GM21737 (cell line): ENCODE results near the gene OSBPL9.
A peak's percentile ranks its signal among the peaks of the same experiment; 100 is the strongest.

Source experiments
- ATAC-seq: cut with Tn5 transposase; IDR thresholded peaks from one replicate; pipeline ENCODE4 v1.9.1; 2021; ENCODE audit warnings: mild to moderate bottlenecking, moderate library complexity; ENCODE audit not compliant: unreplicated experiment

Gene OSBPL9

GRCh38 chr1:51616903-51617708 is at the start of gene OSBPL9:
TSS of gene OSBPL9 (plus strand) at chr1:51617092. CDS start at chr1:51617111, 19 bp downstream.
- ATAC-seq: peak; percentile 85

- no peak for ATAC-seq
Measured at GRCh38 chr1:51567653-51568052, 49.2 kb upstream of the OSBPL9 start.

- ATAC-seq: no peak
Measured at GRCh38 chr1:51568231-51568935, 48.5 kb upstream of the OSBPL9 start.

GRCh38 chr1:51569284-51570062 is 47.4 kb upstream of the OSBPL9 start:
- peak; percentile 80 for ATAC-seq

GRCh38 chr1:51570063-51570710 is 46.7 kb upstream of the OSBPL9 start:
- peak; percentile 30 for ATAC-seq

- no peak for ATAC-seq
Measured at GRCh38 chr1:51572365-51572764, 44.5 kb upstream of the OSBPL9 start.

GRCh38 chr1:51574796-51575195 is 42.1 kb upstream of the OSBPL9 start:
- no peak for ATAC-seq

GRCh38 chr1:51575406-51576084 is 41.3 kb upstream of the OSBPL9 start:
- ATAC-seq: no peak

- ATAC-seq: no peak
Measured at GRCh38 chr1:51576085-51576444, 40.8 kb upstream of the OSBPL9 start.

- ATAC-seq: no peak
Measured at GRCh38 chr1:51576923-51577322, 40.0 kb upstream of the OSBPL9 start.

- peak; percentile 80 for ATAC-seq
Measured at GRCh38 chr1:51578383-51579109, 38.3 kb upstream of the OSBPL9 start.

GRCh38 chr1:51581238-51581637 is 35.7 kb upstream of the OSBPL9 start:
- no peak for ATAC-seq

- no peak for ATAC-seq
Measured at GRCh38 chr1:51583532-51583931, 33.4 kb upstream of the OSBPL9 start.

- ATAC-seq: no peak
Measured at GRCh38 chr1:51584021-51584420, 32.9 kb upstream of the OSBPL9 start.

GRCh38 chr1:51592711-51593110 is 24.2 kb upstream of the OSBPL9 start:
- ATAC-seq: no peak

GRCh38 chr1:51594716-51595115 is 22.2 kb upstream of the OSBPL9 start:
- no peak for ATAC-seq

GRCh38 chr1:51600529-51600928 is 16.4 kb upstream of the OSBPL9 start:
- ATAC-seq: no peak

GRCh38 chr1:51600965-51601364 is 15.9 kb upstream of the OSBPL9 start:
- ATAC-seq: no peak

GRCh38 chr1:51605961-51606723 is 10.8 kb upstream of the OSBPL9 start:
- ATAC-seq: no peak
